Aorta (tissue), 5 donors: Measurements from ENCODE around the gene LRFN4. TPM values are rescaled to one million over a fixed set of nuclear protein-coding genes. Genes with fewer than 3 reads are reported as not detected.
A peak's percentile ranks its signal among the peaks of the same experiment; 100 is the strongest.

ENCODE experiments used
- ATAC-seq: fragments of 200-7000 bp; cut with Tn5 transposase; one replicate; pipeline ENCODE4 v1.9.1; 2022; ENCODE audit warnings: moderate library complexity; ENCODE audit not compliant: low FRiP score
- DNase-seq, 2 donors: peaks; one replicate each; pipeline ENCODE4 v3.0.0-alpha.2; 2020
- H3K27ac ChIP-seq, 2 donors: one replicate each; pipeline ENCODE4 v1.5.1; 2013; ENCODE audit warnings: low read length in 2 of 2, mild to moderate bottlenecking in 2 of 2, moderate library complexity in 2 of 2, control low read depth in 1 of 2, inconsistent platforms in 1 of 2, low read depth in 1 of 2
- H3K27me3 ChIP-seq, 2 donors: one replicate each; pipeline ENCODE4 v1.6.1; 2013; ENCODE audit warnings: control low read depth in 1 of 2, low read length in 1 of 2, mild to moderate bottlenecking in 1 of 2, moderate library complexity in 1 of 2; ENCODE audit not compliant: insufficient read depth in 2 of 2, control insufficient read depth in 1 of 2
- H3K36me3 ChIP-seq, 2 donors: one replicate each; pipeline ENCODE4 v1.6.1; 2013; ENCODE audit warnings: control low read depth in 1 of 2, low read length in 1 of 2, mild to moderate bottlenecking in 1 of 2; ENCODE audit not compliant: insufficient read depth in 2 of 2, control insufficient read depth in 1 of 2
- H3K4me1 ChIP-seq, 2 donors: one replicate each; pipeline ENCODE4 v1.6.1; 2013; ENCODE audit warnings: low read length in 2 of 2, control low read depth in 1 of 2, mild to moderate bottlenecking in 1 of 2, moderate library complexity in 1 of 2; ENCODE audit not compliant: insufficient read depth in 2 of 2, control insufficient read depth in 1 of 2
- H3K4me3 ChIP-seq, 2 donors: one replicate each; pipeline ENCODE4 v1.5.1; 2013; ENCODE audit warnings: low read length in 2 of 2, control low read depth in 1 of 2, mild to moderate bottlenecking in 1 of 2
- H3K9me3 ChIP-seq: one replicate; pipeline ENCODE4 v1.6.1; 2013; ENCODE audit warnings: mild to moderate bottlenecking, low read length; ENCODE audit not compliant: control insufficient read depth
- WGBS, 2 donors: extraction: QIAGEN DNeasy Blood & Tissue Kit; methylation state at CpG; one replicate each; pipeline ENCODE4 v1.1.7; 2013; 5-methylcytosine and 5-hydroxymethylcytosine counted together
- intact Hi-C, 2 donors: fragments of 100-400 bp; cut with DNase I; formaldehyde crosslinking; loops; one replicate each; pipeline versions ENCODE4 v1.14.2 to v1.15.0; 2022
- polyA plus RNA-seq, 2 donors: library from polyadenylated mRNA; stranded (reverse); fragments of 200-250 nt; gene quantifications; one replicate each; pipeline ENCODE4 v1.2.3, GENCODE V29; 2013
- total RNA-seq, 2 donors: library from RNA; stranded (reverse); fragmentation: NEBNext Ultra II Directional; extraction: Animal tissue kit (Norgen Biotek cat#: 25700); gene quantifications; one replicate each; pipeline ENCODE4 v1.2.1, GENCODE V29; 2021
- donor health status: healthy with polysubstance abuse.
- donor health status: Bipolar disorder and iron deficiency.
- donor health status: DM: no; HTN: no; CAD: no.
- donor health status: DM: no; HTN: no; CAD: no.
- donor health status: DM: yes; HTN: yes; CAD: no.

LRFN4 gene
- total and polyA plus RNA-seq, 4 donors, result 4.4 to 13.8 (median 9.8) TPM

DNA sequence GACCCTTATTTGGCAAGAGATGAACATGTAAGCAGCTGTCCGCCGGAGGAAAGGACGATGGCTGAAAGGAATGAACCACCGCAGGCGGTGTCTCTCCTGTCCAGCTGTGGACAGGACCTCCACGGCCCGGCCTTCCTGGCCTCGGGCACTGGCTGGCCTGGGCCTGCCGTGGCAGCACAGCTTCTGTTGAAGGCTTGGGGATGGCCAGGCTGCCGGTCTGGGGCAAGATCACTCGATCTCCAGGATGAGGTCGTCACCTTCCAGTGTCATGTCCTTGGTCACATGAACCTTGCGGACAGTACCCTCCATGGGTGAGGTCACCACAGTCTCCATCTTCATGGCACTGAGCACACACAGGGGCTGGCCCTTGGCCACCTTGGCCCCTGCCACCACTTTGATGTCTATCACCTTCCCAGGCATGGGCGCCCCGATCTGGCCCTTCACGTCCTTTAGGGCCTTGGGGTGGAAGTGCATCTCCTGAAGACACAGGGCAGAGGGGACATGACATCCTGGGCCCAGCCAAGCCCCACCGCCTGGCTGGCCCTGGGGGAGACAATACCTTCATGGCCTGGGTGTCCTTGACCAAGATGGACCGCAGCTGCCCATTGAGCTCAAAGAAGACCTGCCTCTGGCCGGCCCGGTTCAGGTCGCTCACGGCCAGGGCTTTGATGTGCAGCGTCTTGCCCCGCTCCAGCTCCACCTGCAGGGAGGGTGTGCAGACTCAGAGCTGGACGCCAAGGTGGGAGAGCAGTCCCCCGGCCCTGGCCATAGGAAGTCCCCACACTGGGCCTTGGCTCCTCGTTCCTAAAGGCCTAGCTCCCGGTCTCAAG, 8.0 kb upstream of the LRFN4 start:
- no peak for ATAC-seq
- Histone ChIP-seq H3K27me3 (no peaks in the 10 kb centered on the region), H3K27ac (no peak overlapping the region), H3K4me1 (no peaks in the 10 kb centered on the region), H3K36me3 (no peaks in the 10 kb centered on the region), H3K9me3 (no peaks in the 10 kb centered on the region), H3K4me3 (no peak overlapping the region)
- peak in 1 of 2 donors; percentile 74 for DNase-seq
- 75 to 76% methylated on average over 28 of the region's 28 CpGs for WGBS, 2 donors
- intact Hi-C loops, result loop anchor here in 1 of 2 donors (5.0 kb wide), 1 partner anchor 33 kb away; no protein-coding TSS in a partner anchor

DNA sequence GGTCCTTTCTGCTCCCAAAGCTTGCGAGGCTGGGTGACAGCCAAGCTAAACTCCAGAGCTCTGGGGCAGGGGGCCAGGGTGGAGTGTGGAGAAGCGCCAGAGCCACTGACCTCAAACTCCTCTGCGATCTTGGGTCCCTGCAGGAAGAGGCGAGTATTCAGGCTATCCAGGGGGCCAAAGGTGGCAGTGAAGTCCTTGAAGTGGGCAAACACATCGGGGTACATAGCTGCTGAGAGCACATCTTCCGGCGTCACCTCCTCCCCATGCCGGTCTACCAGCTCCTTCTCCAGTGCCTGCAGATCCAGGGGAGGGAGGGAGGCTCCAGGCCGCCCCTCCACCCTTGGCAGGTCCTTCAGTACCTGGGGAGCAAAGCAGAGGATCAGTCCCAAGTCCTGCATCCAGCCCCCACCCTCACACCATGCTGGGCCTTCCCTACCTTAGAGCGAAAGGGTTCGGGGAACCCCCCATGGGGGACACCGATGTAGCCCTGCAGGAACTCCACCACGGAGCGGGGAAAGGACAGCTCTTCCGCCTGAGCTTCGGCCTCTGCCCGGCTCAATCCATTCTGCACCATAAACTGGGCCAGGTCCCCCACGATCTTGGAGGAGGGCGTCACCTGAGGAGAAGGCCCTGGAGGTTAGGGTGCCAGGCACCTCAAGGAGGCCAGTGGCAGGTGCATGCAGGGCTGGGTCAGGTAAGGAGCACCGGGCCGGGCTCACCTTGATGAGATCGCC, 7.2 kb upstream of the LRFN4 start:
- H3K4me1 ChIP-seq, result no peaks in the 10 kb centered on the region
- H3K27me3 ChIP-seq, result no peaks in the 10 kb centered on the region
- no peak overlapping the region for H3K27ac ChIP-seq
- no peaks in the 10 kb centered on the region for H3K9me3 ChIP-seq
- no peak overlapping the region for H3K4me3 ChIP-seq
- 66 to 71% methylated on average over 17 to 22 of the region's 22 CpGs for WGBS, 2 donors
- DNase-seq (peak in 1 of 2 donors; percentile 55), ATAC-seq (no peak)
- H3K36me3 ChIP-seq, result no peaks in the 10 kb centered on the region
- intact Hi-C loops, result loop anchor here in 1 of 2 donors (5.0 kb wide), 1 partner anchor 33 kb away; no protein-coding TSS in a partner anchor

DNA sequence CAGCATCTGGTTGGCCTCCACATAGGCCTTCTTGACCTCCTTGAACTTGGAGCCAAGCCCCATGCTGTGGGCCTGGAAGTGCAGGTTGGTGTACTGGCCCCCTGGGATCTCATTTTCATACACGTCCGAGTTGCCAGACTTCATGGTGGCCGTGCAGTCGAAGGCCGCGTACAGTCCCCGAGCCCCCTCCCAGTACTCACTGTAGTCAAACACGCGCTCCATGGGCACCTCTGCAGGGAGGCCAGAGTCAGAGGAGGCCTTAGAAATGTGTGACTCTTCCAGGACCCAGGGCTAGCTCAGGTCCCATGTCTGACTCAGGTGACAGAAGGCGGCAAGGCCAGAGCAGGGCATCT, 6.7 kb upstream of the LRFN4 start:
- ATAC-seq (no peak), DNase-seq (no peak)
- 85 to 87% methylated on average over 10 of the region's 10 CpGs for WGBS, 2 donors
- Histone ChIP-seq H3K4me3 (no peak overlapping the region), H3K9me3 (no peaks in the 10 kb centered on the region), H3K36me3 (no peaks in the 10 kb centered on the region), H3K4me1 (no peaks in the 10 kb centered on the region), H3K27me3 (no peaks in the 10 kb centered on the region), H3K27ac (no peak overlapping the region)
- intact Hi-C loops, result no loop called here

DNA sequence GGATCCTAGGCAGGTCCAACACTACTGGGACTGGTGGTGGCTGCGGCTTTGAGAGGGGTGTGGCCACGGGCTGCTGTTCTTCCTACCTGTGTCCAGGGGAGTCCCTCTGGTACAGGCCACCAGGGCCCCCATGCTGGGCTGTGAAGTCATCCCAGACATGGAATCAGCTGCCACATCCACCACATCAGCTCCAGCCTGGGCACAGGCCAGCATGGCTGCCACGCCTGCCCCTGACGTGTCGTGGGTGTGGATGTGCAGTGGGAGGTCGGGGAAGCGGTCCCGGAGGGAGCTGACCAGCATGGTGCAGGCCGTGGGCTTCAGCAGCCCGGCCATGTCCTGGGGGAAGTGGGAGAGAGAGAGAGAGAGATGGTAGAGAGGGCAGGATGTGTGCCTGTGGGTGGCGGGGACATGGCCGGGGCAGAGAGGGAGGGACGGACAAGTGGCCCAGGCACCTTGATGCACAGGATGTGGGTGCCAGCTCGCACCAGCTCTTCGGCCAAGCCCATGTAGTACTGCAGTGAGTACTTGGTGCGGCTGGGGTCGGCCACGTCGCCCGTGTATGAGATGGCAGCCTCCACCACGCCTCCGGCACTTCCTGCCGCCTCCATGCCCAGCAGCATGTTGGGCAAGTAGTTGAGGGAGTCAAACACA, 6.2 kb upstream of the LRFN4 start:
- DNase-seq (peak; percentile 50 to 74), ATAC-seq (no peak)
- no peaks in the 10 kb centered on the region for H3K4me1 ChIP-seq
- no peaks in the 10 kb centered on the region for H3K36me3 ChIP-seq
- H3K4me3 ChIP-seq, result no peak overlapping the region
- intact Hi-C loops, result no loop called here
- 86 to 89% methylated on average over 23 of the region's 23 CpGs for WGBS, 2 donors
- H3K27ac ChIP-seq, result no peak overlapping the region
- no peaks in the 10 kb centered on the region for H3K27me3 ChIP-seq
- no peaks in the 10 kb centered on the region for H3K9me3 ChIP-seq

DNA sequence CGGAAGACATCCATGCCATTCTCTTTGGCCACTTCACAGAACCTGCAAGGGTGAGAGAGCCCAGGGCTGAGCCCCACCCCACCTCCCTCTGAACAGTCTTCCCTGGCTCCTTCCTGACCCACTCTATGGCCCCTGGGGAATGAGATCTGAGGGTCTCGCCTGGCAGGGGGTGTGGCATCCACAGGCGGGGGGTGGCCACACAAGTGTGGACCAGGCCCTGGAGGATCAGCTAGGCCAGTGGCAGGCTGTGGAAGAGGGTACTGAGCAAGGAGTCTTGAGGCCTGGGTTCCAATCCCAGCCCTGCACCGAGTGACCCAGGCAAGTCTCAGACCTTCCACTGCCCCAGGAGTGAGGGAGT, 5.6 kb upstream of the LRFN4 start:
- no peaks in the 10 kb centered on the region for H3K9me3 ChIP-seq
- no peaks in the 10 kb centered on the region for H3K36me3 ChIP-seq
- H3K27ac ChIP-seq, result no peak overlapping the region
- H3K4me1 ChIP-seq, result no peaks in the 10 kb centered on the region
- intact Hi-C loops, result no loop called here
- ATAC-seq, result no peak
- peak; percentile 41 to 57 for DNase-seq
- H3K4me3 ChIP-seq, result no peak overlapping the region
- no peaks in the 10 kb centered on the region for H3K27me3 ChIP-seq
- WGBS, 2 donors, result 72 to 82% methylated on average over 4 of the region's 4 CpGs

DNA sequence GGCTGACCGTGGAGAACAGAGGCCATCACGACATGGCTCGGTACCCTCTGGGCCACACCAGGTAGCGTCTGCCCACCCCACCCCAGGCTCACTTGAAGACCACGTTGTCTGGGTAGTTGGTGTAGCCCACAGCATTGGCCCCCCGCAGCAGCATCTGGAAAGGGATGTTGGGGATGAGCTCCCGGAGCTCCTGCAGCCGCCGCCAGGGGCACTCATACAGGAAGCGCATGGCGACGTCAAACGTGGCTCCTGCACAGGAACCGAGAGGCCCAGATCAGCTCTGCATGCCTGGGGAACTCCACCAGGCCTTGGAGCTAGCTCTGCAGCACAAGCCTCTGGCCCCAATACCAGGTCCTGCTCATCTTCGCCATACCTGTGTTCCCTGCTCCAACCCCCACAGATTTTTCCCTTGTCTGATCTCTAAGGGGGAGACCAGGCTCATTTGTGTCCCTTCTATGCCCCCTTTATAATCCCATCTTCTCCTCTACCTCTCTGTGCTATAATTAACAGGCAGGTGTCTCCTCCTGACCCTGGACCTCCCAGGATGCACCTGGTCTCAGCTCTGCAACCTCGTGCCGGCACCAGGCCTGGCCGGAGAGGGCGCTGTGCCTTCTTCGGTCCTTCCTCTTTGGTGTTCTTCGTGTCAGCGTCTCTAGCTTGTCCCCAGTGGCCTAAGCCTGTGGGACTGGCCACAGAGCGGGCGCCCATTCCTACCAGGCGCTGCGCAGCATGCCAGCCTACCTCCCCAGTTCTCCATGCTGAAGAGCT, 5.0 kb upstream of the LRFN4 start:
- H3K4me3 ChIP-seq, result no peak overlapping the region
- no peaks in the 10 kb centered on the region for H3K4me1 ChIP-seq
- intact Hi-C loops, result no loop called here
- DNase-seq (peak; percentile 44 to 63), ATAC-seq (no peak)
- H3K27me3 ChIP-seq, result no peaks in the 10 kb centered on the region
- H3K36me3 ChIP-seq, result no peaks in the 10 kb centered on the region
- 75 to 76% methylated on average over 26 of the region's 26 CpGs for WGBS, 2 donors
- no peak overlapping the region for H3K27ac ChIP-seq
- no peaks in the 10 kb centered on the region for H3K9me3 ChIP-seq

DNA sequence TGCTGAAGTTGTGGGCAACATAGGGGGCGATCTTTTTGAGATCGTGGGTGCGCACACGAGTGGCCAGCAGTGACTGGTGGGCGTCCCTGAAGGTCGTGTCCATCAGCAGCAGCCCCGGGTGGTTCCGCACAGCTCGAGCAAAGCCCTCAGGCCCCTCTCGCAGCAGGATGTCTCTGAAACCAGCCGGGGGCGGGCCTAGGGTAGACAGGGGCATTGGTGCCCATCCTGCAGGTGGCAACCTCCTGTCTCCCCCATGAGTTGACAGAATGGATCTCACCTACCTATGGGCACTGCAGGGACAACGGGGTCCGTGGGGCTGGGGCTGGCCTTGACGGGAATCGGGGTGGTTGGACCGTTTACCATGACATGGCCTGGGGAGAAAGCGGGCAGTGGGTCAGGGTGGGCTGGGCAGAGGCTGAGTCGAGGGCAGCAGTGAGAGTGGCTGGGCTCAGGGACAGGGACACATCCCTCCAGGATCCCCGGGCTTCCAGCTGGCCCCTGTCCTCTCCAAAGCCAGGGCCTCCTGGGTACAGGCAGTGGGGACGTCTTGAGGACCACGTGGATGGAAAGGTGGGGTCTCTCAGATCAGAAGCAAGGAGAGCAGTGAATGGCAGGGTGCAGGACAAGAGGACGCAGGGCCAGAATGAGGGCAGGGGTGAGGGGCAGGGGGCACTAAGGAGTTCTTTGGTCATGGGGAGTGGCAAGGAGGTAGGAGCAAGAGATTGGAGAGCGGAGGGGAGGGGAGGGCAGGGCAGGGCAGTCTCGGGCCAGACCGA, 4.2 kb upstream of the LRFN4 start:
- Histone ChIP-seq H3K4me1 (no peaks in the 10 kb centered on the region), H3K27me3 (no peaks in the 10 kb centered on the region), H3K4me3 (no peak overlapping the region), H3K36me3 (no peaks in the 10 kb centered on the region), H3K9me3 (no peaks in the 10 kb centered on the region), H3K27ac (no peak overlapping the region)
- intact Hi-C loops, result no loop called here
- ATAC-seq, result no peak
- WGBS, 2 donors, result 89% methylated on average over 25 to 26 of the region's 26 CpGs
- peak; percentile 40 to 72 for DNase-seq
